ENCODE data around the gene WDFY1. TPM values are rescaled to one million over a fixed set of nuclear protein-coding genes. Genes with fewer than 3 reads are reported as not detected.
"Not testable (repeated sequence)": the region's sequence is repeated elsewhere in the genome, so short reads cannot be mapped to it uniquely, and the experiment has no call there.

The WDFY1 gene
- total RNA-seq, 4 donors from 2014 or later, result 40.4 to 99.6 (median 71.6) TPM

DNA sequence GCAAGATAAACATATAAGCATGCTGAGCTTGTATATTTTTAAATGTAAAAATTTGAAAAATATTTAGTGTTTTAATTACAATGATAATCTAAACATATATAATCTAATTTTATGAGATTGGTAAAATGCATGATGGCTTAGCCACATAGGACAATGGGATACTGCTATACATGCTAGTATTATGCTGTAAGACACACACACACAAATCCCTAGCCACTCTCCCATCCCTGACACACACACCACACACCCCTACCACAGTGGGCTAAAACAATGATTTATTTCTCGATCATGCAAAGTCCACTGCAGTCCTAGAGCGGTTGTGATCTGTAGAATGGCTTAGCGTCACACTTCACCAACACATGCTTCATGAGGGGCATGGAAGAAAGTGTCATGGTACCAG, 71.5 kb downstream of the WDFY1 start:
- TF ChIP-seq EP300 (IDR thresholded peaks at IDR 0.05; ENCODE audit: low read depth), result no peak
- TF ChIP-seq POLR2AphosphoS5 (IDR thresholded peaks at IDR 0.05), result no peak
- TF ChIP-seq POLR2A (IDR thresholded peaks at IDR 0.05), result no peak
- TF ChIP-seq, protein P1, sequence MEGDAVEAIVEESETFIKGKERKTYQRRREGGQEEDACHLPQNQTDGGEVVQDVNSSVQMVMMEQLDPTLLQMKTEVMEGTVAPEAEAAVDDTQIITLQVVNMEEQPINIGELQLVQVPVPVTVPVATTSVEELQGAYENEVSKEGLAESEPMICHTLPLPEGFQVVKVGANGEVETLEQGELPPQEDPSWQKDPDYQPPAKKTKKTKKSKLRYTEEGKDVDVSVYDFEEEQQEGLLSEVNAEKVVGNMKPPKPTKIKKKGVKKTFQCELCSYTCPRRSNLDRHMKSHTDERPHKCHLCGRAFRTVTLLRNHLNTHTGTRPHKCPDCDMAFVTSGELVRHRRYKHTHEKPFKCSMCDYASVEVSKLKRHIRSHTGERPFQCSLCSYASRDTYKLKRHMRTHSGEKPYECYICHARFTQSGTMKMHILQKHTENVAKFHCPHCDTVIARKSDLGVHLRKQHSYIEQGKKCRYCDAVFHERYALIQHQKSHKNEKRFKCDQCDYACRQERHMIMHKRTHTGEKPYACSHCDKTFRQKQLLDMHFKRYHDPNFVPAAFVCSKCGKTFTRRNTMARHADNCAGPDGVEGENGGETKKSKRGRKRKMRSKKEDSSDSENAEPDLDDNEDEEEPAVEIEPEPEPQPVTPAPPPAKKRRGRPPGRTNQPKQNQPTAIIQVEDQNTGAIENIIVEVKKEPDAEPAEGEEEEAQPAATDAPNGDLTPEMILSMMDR (IDR thresholded peaks at IDR 0.05), result no peak
- intact Hi-C loops (cut with DNase I; ENCODE audit: low total_unique reads), result no loop called here
- no peaks in the 10 kb centered on the region for H3K4me1 ChIP-seq

GRCh38 chr2:223872772-223873171, 72.4 kb downstream of the WDFY1 start:
- intact Hi-C loops (cut with DNase I; ENCODE audit: low total_unique reads); H3K9me3 ChIP-seq; H3K27me3 ChIP-seq; DNase-seq; H3K27ac ChIP-seq; H3K4me3 ChIP-seq; H3K4me1 ChIP-seq; in situ Hi-C loops (cut with MboI; ENCODE audit: low pct_ligation_motif_present in 1 of 4, low pct_unique_long_range_greater_than_20kb in 1 of 4, low sequenced_read_pairs in 3 of 4): not testable (repeated sequence)
- peaks cover 0 to 30% (median 12%) of the 10 kb centered on the region in 4 donors for H3K36me3 ChIP-seq
- 94 to 100% methylated on average over 2 of the region's 2 CpGs for WGBS, 2 donors (ENCODE audit: low coverage in 1 of 2)

More for the DNA sequence above, 71.5 kb downstream of the WDFY1 start:
- peaks cover 0 to 39% (median 16%) of the 10 kb centered on the region in 4 donors for H3K36me3 ChIP-seq
- in situ Hi-C loops (cut with MboI; ENCODE audit: low pct_ligation_motif_present in 1 of 4, low pct_unique_long_range_greater_than_20kb in 1 of 4, low sequenced_read_pairs in 3 of 4), result no loop called here
- 96 to 100% methylated on average over 3 of the region's 3 CpGs for WGBS, 2 donors (ENCODE audit: low coverage in 1 of 2)
- no peak for DNase-seq
- H3K9me3 ChIP-seq, result no peaks in the 10 kb centered on the region
- no peaks in the 10 kb centered on the region for H3K27me3 ChIP-seq
- no peak overlapping the region for H3K4me3 ChIP-seq
- no peak overlapping the region for H3K27ac ChIP-seq

GRCh38 chr2:223871661-223872060, 73.5 kb downstream of the WDFY1 start:
- WGBS, 2 donors (ENCODE audit: low coverage in 1 of 2), result 95 to 96% methylated on average over 10 to 12 of the region's 12 CpGs
- intact Hi-C loops (cut with DNase I; ENCODE audit: low total_unique reads); H3K9me3 ChIP-seq; H3K27me3 ChIP-seq; in situ Hi-C loops (cut with MboI; ENCODE audit: low pct_ligation_motif_present in 1 of 4, low pct_unique_long_range_greater_than_20kb in 1 of 4, low sequenced_read_pairs in 3 of 4); H3K4me3 ChIP-seq; DNase-seq; H3K4me1 ChIP-seq; H3K27ac ChIP-seq: not testable (repeated sequence)
- peaks cover 0 to 19% (median 8%) of the 10 kb centered on the region in 4 donors for H3K36me3 ChIP-seq

DNA sequence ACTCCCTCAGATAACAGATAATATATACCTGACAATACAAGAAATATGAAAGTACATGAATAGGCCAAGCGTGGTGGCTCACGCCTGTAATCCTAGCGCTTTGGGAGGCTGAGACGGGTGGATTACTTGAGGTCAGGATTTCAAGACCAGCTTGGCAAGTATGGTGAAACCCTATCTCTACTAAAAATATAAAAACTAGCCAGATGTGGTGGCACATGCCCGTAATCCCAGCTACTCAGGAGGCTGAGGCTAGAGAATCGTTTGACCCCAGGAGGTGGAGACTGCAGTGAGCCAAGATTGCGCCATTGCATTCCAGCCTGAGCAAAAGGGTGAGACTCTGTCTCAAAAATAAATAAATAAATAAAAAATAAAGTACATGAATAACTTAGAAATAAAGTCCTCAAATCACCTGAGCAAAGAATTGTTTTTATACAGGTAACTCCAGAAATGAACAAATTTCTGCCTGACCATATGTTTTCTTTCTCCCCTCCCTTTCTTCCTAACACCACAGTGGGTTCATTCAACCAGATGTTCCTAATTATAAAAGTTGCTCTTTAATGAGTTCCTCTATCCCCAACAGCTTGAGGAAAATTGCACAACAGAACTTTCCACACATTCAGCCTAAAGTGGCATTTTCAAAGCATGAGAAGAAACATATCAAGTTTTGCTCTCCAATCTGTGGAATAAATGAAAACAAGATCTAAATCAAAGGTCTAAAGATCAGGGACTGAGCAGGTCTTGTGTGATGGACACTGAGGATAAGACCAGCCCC, 74.1 kb downstream of the WDFY1 start:
- H3K36me3 ChIP-seq, result peaks cover 0 to 13% (median 5%) of the 10 kb centered on the region in 4 donors
- in situ Hi-C loops (cut with MboI; ENCODE audit: low pct_ligation_motif_present in 1 of 4, low pct_unique_long_range_greater_than_20kb in 1 of 4, low sequenced_read_pairs in 3 of 4) (no loop called here), intact Hi-C loops (cut with DNase I; ENCODE audit: low total_unique reads) (no loop called here)
- H3K4me3 ChIP-seq, result no peak overlapping the region
- no peak for DNase-seq
- no peaks in the 10 kb centered on the region for H3K4me1 ChIP-seq
- TF ChIP-seq POLR2AphosphoS5 (IDR thresholded peaks at IDR 0.05), result no peak
- TF ChIP-seq, protein P1 (IDR thresholded peaks at IDR 0.05), result no peak
- TF ChIP-seq EP300 (IDR thresholded peaks at IDR 0.05; ENCODE audit: low read depth), result no peak
- no peak for TF ChIP-seq POLR2A (IDR thresholded peaks at IDR 0.05)
- H3K27me3 ChIP-seq, result no peaks in the 10 kb centered on the region
- no peaks in the 10 kb centered on the region for H3K9me3 ChIP-seq
- no peak overlapping the region for H3K27ac ChIP-seq
- WGBS, 2 donors (ENCODE audit: low coverage in 1 of 2), result 94 to 100% methylated on average over 2 to 7 of the region's 7 CpGs

GRCh38 chr2:223868005-223868404, 77.1 kb downstream of the WDFY1 start:
- H3K27ac ChIP-seq, result no peak overlapping the region
- H3K4me1 ChIP-seq, result no peaks in the 10 kb centered on the region
- intact Hi-C loops (cut with DNase I; ENCODE audit: low total_unique reads) (no loop called here), in situ Hi-C loops (cut with MboI; ENCODE audit: low pct_ligation_motif_present in 1 of 4, low pct_unique_long_range_greater_than_20kb in 1 of 4, low sequenced_read_pairs in 3 of 4) (no loop called here)
- 83% methylated on average over 3 of the region's 3 CpGs; no CpG with 5 or more reads in 1 of the 2 donors for WGBS, 2 donors (ENCODE audit: low coverage in 1 of 2)
- no peaks in the 10 kb centered on the region for H3K9me3 ChIP-seq
- H3K27me3 ChIP-seq, result no peaks in the 10 kb centered on the region
- H3K4me3 ChIP-seq, result no peak overlapping the region
- peak; percentile 37 for DNase-seq
- TF ChIP-seq, protein P1 (IDR thresholded peaks at IDR 0.05), result no peak
- no peak for TF ChIP-seq POLR2A (IDR thresholded peaks at IDR 0.05)
- no peak for TF ChIP-seq EP300 (IDR thresholded peaks at IDR 0.05; ENCODE audit: low read depth)
- no peaks in the 10 kb centered on the region for H3K36me3 ChIP-seq
